ENCODE measurements around the gene CALHM2.

The CALHM2 gene, protein sequence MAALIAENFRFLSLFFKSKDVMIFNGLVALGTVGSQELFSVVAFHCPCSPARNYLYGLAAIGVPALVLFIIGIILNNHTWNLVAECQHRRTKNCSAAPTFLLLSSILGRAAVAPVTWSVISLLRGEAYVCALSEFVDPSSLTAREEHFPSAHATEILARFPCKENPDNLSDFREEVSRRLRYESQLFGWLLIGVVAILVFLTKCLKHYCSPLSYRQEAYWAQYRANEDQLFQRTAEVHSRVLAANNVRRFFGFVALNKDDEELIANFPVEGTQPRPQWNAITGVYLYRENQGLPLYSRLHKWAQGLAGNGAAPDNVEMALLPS

DNA sequence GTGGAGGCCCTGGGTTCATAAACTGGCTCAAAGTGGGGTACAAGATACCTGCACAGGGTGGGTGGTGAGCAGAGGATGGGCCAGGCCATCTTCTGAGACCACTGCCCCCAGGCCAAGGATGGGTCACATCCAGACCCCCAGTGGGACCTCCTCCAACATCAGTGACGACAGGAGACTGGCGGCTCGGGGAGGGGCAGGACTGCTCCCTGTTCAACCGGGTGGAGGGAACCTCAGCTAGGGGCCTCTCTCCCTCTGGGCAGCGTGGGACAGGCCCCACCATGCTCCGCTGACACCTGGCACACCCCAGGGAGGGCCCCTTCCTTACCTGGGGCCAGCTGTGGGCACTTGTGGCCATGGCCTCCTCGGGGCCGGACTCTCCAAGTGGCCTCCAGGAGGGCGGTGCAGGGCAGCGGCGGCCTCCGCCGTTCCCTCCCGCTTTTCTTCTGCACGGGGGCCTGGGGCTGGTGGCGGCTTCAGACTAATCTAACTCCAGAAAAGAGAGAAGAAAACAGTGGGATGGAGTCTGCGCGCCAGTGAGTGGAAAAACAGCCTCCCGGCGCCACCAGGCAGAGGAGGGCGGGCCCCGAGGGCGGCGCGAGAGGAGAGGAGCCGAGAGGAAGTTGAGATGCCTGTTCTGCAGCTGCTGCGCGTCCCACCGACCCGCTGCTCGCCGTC, at the start of gene CALHM2:
Gene CALHM2, minus strand, starts transcription at position 540 of the 675 bp plus-strand sequence. CDS start 2,429 bp downstream, outside the sequence.
- Mint-ChIP-seq H3K27me3 (no peaks in the 10 kb centered on the region), H3K4me3 (peak within 1 kb of the TSS; percentile 81), H3K4me1 (ENCODE audit: low read depth) (peaks cover 36% of the 10 kb centered on the region), H3K27ac (peak within 1 kb of the TSS; percentile 81), H3K9me3 (no peaks in the 10 kb centered on the region), H3K36me3 (ENCODE audit: low read depth) (peaks cover 22% of the 10 kb centered on the region)

DNA sequence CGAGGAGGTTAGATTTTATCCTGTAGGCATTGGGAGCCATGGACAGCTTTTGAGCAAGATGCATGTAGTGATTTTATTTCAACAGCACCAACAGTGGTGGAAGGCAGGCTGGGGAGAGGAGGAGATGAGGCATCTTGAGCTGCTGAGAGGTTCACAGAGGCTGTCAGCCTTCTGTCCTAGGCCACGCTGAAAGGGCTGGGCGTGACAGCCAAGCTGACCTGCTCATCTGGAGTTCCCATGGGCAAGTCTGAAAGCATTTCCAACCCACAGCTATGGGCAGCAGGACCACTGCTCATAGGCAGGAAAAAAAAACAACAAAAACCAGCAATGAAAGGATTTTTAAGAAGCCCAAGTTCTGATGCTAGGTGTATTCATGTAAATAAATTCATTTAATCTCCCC, 49.0 kb upstream of the CALHM2 start:
- Mint-ChIP-seq H3K27ac (no peak overlapping the region), H3K27me3 (peaks cover 70% of the 10 kb centered on the region), H3K4me3 (no peak overlapping the region)

DNA sequence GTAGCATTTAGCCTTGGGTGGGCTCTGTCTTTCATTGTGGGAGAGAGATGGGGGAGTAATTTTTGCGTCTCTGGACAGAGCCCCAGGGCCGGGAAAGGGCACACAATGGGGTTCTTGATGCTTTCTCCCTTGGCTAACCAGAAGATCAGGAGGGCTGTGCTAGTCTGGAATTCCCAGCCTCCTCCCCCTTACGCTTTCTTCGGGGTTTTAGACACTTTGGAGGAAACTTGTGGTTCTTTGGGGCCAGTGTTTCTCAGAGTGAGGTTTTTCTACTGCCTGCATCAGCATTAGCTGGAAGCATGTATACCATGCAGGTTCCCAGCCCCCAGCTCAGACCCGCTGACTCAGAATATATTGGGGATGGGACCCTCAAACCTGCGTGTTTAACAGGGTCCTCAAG, 48.3 kb upstream of the CALHM2 start:
- no peaks in the 10 kb centered on the region for H3K36me3 Mint-ChIP-seq (ENCODE audit: low read depth)
- peaks cover 71% of the 10 kb centered on the region for H3K27me3 Mint-ChIP-seq
- no peak overlapping the region for H3K27ac Mint-ChIP-seq
- H3K9me3 Mint-ChIP-seq = no peaks in the 10 kb centered on the region
- H3K4me3 Mint-ChIP-seq = no peak overlapping the region
- peaks cover 27% of the 10 kb centered on the region for H3K4me1 Mint-ChIP-seq (ENCODE audit: low read depth)

More for the DNA sequence above, 49.0 kb upstream of the CALHM2 start:
- Mint-ChIP-seq H3K9me3 (no peaks in the 10 kb centered on the region), H3K4me1 (ENCODE audit: low read depth) (peaks cover 27% of the 10 kb centered on the region), H3K36me3 (ENCODE audit: low read depth) (no peaks in the 10 kb centered on the region)

DNA sequence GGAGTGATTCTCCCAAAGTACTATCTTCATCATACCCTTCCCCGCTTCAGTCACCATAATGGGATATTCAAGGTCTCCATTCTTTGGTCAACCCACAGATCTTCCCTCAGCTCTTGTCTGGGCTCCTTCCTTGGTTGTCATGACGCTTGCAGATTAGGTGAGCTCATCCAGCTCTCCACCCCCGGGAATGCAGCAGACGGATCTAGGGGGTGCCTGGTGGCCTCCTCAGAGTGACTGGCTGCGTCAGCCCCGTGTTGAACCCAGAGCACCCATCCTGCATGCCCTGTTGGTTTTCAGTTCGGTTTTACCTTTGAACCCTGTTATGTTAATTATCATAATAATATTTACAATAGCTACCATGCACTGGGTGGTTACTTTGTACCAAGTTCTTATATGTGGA, 47.7 kb upstream of the CALHM2 start:
- peaks cover 26% of the 10 kb centered on the region for H3K4me1 Mint-ChIP-seq (ENCODE audit: low read depth)
- H3K9me3 Mint-ChIP-seq = no peaks in the 10 kb centered on the region
- H3K27ac Mint-ChIP-seq = no peak overlapping the region
- H3K4me3 Mint-ChIP-seq = no peak overlapping the region
- no peaks in the 10 kb centered on the region for H3K36me3 Mint-ChIP-seq (ENCODE audit: low read depth)
- H3K27me3 Mint-ChIP-seq = peaks cover 77% of the 10 kb centered on the region

DNA sequence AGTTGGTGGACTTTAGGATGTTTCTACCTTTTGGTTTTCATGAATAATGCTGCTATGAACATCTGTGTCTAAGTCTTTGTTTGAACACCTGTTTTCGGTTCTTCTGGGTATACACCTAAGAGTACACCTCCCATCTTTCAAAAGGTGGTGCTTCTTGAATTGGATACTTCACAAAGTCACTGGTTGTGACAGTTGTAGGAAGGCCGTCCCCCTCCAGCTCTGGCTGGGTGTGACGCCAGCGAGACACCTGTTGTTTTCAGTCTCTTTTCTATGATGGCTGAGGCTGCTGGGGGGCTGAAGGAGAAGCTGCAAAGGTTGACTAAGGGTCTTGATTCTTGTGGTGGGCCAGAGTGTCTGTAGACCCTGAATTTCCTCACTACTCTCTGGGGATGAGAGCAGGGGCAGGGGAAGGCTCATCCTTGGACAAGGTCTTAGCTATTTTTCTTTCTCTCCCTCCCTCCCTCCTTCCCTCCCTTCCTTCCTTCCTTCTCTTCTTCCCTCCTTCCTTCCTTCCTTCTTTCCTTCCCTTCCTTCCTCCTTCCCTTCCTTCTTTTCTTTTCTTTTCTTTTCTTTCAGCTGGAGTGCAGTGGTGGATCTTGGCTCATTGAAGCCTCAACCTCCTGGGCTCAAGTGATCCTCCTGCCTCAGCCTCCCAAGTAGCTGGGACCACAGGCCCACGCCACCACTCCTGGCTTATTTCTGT, 46.9 kb upstream of the CALHM2 start:
- Mint-ChIP-seq H3K36me3 (ENCODE audit: low read depth) (no peaks in the 10 kb centered on the region), H3K4me1 (ENCODE audit: low read depth) (peaks cover 21% of the 10 kb centered on the region), H3K27me3 (peaks cover 80% of the 10 kb centered on the region), H3K9me3 (no peaks in the 10 kb centered on the region), H3K4me3 (no peak overlapping the region), H3K27ac (no peak overlapping the region)

DNA sequence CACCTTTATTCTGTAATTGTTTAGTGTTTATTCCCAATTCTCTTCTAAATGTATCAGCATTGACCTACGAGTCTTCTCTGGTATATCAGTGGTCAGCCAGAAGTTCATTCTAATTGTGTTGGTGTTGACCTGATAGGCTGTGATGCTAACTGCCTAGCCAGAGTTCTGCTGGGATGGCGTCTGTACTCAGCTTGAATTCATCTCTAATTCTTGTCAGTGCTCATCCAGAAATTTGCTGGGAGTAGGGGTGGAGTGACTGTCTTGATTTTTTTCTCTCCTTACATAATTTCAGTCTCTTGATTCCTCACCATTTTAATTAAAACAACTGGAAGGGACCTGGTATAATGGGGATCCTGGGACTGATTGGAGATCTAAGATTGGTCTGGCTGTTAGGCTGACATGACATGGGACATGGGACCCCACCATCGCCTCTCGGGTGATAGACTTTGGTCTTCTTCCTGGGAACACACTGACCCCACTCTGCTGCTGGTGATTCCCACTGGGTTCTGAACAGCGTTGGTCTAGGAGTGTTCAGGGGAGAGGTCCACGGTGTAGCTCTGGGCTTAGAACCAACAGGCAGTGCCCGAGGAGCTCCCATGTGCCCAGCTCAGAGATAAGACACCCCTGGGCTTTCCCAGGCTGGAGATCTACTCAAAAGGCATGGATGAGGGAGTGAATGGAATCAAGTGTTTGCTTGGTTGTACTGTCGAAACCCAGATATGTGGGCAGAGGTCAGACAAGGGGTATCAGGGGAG, 45.2 kb upstream of the CALHM2 start:
- Mint-ChIP-seq H3K27ac (no peak overlapping the region), H3K9me3 (no peaks in the 10 kb centered on the region), H3K4me1 (ENCODE audit: low read depth) (peaks cover 22% of the 10 kb centered on the region), H3K27me3 (peaks cover 80% of the 10 kb centered on the region), H3K36me3 (ENCODE audit: low read depth) (no peaks in the 10 kb centered on the region), H3K4me3 (no peak overlapping the region)

DNA sequence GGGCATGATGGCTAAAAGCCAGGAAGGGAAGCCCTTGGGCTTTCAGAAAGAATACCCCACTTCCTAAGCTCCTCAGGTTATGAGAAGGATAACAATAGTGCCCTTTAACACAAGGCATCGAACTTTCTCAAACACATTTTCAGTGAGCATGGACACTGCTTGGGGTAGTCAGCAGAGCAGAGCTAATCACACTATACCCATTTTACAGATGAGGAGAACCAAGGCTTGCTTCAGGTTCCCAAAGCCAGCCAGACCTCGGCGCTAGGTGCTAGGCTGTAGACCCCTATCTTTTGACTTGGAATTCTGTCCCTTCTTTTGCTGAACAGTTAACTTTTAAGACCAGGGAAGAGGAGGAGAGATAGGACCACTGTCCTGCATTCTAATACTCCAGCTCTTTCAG, 43.2 kb upstream of the CALHM2 start:
- no peaks in the 10 kb centered on the region for H3K9me3 Mint-ChIP-seq
- peak overlapping the region; percentile 10 for H3K4me3 Mint-ChIP-seq
- no peaks in the 10 kb centered on the region for H3K36me3 Mint-ChIP-seq (ENCODE audit: low read depth)
- peaks cover 27% of the 10 kb centered on the region for H3K4me1 Mint-ChIP-seq (ENCODE audit: low read depth)
- no peak overlapping the region for H3K27ac Mint-ChIP-seq
- H3K27me3 Mint-ChIP-seq = peaks cover 69% of the 10 kb centered on the region

DNA sequence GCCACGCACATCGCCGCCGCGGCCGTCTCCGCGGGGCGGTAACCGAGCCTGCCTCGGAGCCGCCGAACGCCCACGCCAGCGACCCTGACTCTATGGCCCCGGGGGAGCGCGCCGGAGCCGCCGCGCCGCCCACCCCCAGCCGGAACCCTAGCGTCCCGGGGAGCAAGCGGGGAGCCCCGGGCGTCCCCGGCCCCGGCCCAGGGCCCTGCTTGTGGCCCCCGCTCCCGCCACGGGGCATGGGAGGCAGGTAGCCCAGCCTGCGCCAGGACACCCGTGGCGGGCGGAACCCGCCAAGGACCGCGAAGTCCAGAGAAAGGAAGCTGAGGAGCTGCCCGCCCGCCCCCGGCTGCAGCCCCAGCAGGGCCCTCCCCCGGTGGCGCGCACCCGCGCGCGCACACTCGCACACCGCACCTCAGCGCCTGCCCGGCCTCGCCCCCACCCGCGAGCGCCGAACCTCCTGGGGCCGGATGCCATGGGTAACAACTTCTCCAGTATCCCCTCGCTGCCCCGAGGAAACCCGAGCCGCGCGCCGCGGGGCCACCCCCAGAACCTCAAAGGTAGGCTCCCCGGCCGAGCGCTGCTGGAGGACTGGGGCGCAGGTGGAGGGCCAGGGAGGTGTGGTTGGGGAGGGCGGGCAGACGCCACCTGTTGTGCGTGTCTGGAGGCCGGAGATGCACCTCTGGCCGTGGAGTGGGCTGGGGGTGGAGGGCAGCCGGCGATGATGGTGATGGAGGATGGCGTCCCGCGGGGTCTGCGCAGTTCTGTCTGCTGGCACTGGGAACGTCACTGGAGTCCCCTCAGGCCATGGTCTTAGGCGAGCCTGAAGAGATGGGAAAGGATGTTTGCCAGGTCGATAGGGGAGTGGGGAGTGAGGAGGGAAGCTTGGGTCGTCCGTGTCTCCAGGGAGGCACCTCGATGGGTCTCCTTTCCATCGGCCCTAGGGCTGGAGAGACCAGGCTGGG, 42.0 kb upstream of the CALHM2 start:
- H3K27ac Mint-ChIP-seq = no peak overlapping the region
- H3K27me3 Mint-ChIP-seq = peaks cover 61% of the 10 kb centered on the region
- H3K36me3 Mint-ChIP-seq (ENCODE audit: low read depth) = no peaks in the 10 kb centered on the region

DNA sequence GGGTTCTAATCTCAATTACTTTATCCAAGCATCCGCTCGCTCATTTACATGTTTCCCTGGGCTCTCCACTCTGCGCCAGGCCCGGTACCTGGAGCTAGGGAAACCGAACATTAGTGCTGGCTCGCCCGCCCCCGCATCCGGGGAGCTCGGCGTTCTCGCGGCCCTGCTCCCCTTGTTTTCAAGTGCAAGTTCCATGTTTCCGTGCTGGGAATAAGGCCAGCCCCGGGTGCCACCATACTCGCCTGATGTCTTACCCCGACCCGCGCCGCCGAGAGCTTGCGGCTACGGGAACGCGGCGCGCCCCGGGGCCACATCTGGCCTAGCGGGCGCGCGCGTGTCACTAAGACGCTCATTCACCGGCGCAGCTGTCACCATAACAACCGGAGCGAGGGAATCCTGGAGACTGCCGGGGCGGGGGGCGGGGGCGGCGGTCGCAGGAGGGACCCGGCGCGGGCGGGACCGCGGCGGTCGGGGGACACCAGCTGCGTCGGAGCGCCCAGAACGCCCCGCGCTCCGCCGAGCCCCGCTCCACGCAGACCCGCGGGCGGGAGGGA, 41.3 kb upstream of the CALHM2 start, which contains the start of gene NEURL1:
Gene NEURL1, plus strand, starts transcription at position 344 of the 554 bp plus-strand sequence. CDS start 683 bp downstream, outside the sequence.
- Mint-ChIP-seq H3K27me3 (peaks cover 54% of the 10 kb centered on the region), H3K27ac (no peak within 1 kb of the TSS), H3K4me1 (ENCODE audit: low read depth) (peaks cover 26% of the 10 kb centered on the region), H3K9me3 (no peaks in the 10 kb centered on the region), H3K36me3 (ENCODE audit: low read depth) (no peaks in the 10 kb centered on the region), H3K4me3 (peak within 1 kb of the TSS; percentile 76)

More for the DNA sequence above, 42.0 kb upstream of the CALHM2 start:
- Mint-ChIP-seq H3K4me1 (ENCODE audit: low read depth) (peaks cover 26% of the 10 kb centered on the region), H3K4me3 (peak overlapping the region; percentile 57), H3K9me3 (no peaks in the 10 kb centered on the region)

DNA sequence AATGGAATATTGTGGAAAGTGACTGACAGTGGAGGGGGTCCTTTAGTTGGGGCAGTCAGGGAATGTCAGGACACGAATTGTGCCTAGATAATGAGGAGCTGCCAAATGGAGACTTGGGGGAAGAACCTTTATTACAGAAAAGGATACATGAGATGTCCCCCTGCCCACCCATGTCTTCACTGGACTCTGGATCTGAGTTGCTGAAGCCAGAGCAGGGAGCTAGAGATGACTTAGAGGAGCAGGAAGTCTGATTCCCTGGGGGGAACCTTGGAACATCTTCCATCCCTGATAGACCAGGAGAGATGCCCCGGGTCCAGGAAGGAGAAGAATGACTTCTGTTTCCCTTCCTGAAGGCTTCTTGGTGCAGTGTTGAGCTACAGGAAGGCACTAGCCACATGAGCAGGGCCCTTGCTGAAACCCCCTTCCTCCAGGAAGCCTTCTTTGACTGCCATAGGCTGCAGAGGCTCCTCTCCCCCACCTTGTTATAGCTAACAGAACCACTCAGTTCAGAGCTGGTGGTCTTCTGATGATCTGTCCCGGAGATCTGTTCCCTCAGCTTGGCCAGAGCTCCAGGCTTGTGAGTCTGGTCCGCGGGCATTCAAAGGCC, 40.6 kb upstream of the CALHM2 start:
- Mint-ChIP-seq H3K27me3 (peaks cover 52% of the 10 kb centered on the region), H3K9me3 (no peaks in the 10 kb centered on the region), H3K36me3 (ENCODE audit: low read depth) (no peaks in the 10 kb centered on the region), H3K27ac (no peak overlapping the region), H3K4me3 (peak overlapping the region; percentile 76), H3K4me1 (ENCODE audit: low read depth) (peaks cover 26% of the 10 kb centered on the region)

DNA sequence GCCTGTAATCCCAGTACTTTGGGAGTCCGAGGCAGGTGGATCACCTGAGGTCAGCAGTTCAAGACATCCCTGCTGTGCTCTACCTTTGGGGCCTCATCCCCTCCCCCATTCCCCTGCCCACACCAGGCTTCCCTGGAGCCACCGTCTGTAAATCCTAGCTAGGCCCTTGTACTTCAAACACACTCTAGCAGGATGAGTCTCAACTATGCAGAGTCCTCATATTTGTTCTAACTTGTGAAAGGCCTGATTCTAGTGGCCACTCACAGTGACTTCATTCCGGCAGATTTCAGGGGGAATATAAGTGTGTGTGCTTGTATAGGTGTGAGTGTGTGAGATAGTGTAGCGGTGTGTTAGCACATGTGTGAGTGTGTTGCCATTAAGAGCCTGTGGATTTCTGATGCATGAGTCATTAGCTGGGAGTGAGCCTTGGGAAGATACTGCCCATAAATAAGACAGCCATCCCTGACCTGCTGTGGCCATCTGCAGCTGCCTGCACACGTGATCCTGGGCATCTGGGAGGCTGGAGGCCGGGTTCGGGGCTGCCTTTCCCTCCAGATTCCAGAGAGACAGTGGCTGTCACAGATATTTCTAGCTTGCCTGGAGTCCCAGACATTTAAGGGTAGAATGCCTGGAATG, 39.7 kb upstream of the CALHM2 start:
- peaks cover 42% of the 10 kb centered on the region for H3K27me3 Mint-ChIP-seq
- no peaks in the 10 kb centered on the region for H3K36me3 Mint-ChIP-seq (ENCODE audit: low read depth)
- H3K4me3 Mint-ChIP-seq = no peak overlapping the region
- peaks cover 26% of the 10 kb centered on the region for H3K4me1 Mint-ChIP-seq (ENCODE audit: low read depth)
- H3K9me3 Mint-ChIP-seq = no peaks in the 10 kb centered on the region
- no peak overlapping the region for H3K27ac Mint-ChIP-seq

DNA sequence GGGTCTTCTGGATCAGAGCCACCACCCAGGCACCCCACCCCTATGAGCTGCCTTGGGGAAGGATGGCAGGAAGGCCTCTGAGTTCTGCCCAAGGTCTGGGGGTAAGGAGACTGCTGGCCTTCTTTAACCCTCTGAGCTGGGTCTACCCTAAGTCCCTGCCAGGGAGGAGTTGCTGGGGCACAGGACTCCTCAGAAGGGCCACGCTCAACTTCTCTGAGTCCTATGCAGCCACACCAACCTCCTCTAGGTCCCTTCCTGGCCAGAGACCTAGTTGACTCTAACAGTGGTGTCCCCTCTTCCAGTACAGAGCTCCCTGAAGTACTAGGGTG, 38.8 kb upstream of the CALHM2 start:
- no peak overlapping the region for H3K27ac Mint-ChIP-seq
- H3K4me3 Mint-ChIP-seq = no peak overlapping the region
- peaks cover 36% of the 10 kb centered on the region for H3K27me3 Mint-ChIP-seq
- H3K36me3 Mint-ChIP-seq (ENCODE audit: low read depth) = no peaks in the 10 kb centered on the region
- H3K9me3 Mint-ChIP-seq = no peaks in the 10 kb centered on the region
- H3K4me1 Mint-ChIP-seq (ENCODE audit: low read depth) = peaks cover 26% of the 10 kb centered on the region

DNA sequence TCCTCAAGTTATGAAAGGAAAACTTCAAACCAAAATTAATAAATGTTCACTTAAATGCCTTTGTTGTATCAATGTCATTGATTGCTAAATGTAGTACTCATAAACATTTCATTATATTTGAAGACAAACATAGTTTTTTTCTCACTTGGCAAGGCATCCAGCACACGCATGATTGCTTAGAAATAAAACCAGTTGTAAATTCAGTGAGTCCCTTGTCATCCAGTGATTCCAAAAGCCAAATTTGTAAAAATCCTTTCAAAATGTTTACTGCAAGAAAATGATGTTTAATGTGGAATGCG, 35.2 kb upstream of the CALHM2 start:
- H3K27ac Mint-ChIP-seq = no peak overlapping the region
- H3K4me1 Mint-ChIP-seq (ENCODE audit: low read depth) = peaks cover 15% of the 10 kb centered on the region
- H3K27me3 Mint-ChIP-seq = peaks cover 9% of the 10 kb centered on the region
- H3K4me3 Mint-ChIP-seq = no peak overlapping the region
- no peaks in the 10 kb centered on the region for H3K36me3 Mint-ChIP-seq (ENCODE audit: low read depth)
- H3K9me3 Mint-ChIP-seq = no peaks in the 10 kb centered on the region
